GM19351 (cell line): ENCODE results near the gene PLAGL1.

Source experiments
- ATAC-seq: cut with Tn5 transposase; IDR thresholded peaks from one replicate; pipeline ENCODE4 v1.9.1; 2021; ENCODE audit warnings: mild to moderate bottlenecking, moderate library complexity; ENCODE audit not compliant: unreplicated experiment

PLAGL1 gene

DNA sequence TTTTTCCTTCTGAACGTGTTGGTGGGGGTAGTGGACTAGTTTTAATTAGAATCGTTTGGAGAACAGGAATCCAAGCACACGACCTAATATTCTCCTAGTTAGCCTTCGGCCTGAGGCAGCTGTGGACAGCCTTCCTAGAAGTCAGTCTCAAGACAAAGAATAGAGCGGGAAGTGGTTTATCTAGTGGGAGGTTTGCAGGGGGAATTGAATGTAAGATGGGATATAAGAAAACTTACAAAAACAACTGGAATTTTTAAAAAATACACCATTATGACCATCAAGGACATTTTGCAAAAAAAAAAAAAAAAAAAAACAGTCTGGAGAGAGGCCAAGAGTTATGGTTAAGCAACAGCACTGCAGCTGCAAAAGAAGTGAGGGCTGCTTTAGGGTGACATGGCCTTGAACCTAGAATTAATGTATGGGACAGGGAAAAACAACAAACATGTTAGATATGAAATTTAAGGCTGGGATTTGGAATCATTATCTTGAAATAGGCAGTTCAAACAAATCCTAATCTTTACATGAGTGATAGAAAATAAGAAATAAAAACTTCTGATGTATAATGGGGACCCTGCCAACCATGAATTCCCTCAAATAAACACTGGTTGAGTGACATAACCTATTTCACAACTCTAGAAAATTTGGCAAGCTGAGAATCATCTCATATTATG is 40.2 kb downstream of the PLAGL1 start:
- no peak for ATAC-seq

- no peak for ATAC-seq
These were observed 41.7 kb downstream of the PLAGL1 start for GRCh38 chr6:143966312-143966711.

- ATAC-seq, result no peak
These were observed 42.4 kb downstream of the PLAGL1 start for GRCh38 chr6:143965503-143966171.

- ATAC-seq, result no peak
These were observed 43.4 kb downstream of the PLAGL1 start for GRCh38 chr6:143964674-143965081.

GRCh38 chr6:143963158-143963919 is 44.7 kb downstream of the PLAGL1 start:
- ATAC-seq, result no peak

DNA sequence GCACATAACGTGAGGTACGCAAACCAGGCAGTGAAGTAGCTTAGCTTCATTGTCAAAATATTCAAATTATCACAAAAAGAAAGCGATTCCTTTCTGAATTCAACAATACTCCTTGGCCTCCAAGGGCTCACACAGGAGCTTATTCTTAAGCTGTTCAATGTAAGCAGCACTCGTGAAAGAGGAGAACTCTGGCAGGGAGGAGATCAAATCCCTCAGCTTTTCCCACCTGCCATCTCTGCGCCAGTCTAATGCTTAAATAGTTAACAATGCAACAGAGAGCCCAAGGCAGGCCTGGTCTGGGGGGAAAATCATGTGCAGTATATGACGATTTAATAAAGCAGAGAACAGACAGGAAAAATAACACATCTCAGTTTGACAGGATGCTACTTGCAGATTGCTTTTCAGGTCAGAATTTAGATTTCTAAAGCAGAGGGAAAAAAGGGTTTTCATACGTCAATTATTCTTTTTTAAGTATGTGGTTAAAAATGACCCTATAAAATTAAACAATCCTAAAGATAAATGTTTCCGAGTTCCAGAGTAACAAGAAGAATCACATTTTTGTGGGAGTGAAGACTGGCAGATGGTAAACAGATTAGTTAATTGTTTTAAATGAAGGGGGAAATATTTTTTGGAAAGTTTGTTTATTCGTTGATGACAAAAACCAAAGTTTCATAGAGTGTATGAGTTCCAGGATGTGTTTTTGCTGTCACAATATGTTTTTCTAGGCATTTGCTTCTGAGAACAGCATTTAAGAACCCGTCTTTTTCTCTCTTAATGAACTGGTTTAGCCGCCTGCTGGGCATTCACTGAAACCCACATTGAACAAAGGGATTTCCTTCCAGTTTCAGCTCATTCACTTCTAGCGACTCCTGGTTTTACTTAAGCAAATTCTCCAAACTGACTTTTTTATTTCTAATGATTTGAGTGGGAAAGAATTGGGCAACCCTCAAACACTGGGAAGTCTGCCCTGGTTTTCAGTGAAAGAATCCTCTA is 45.9 kb downstream of the PLAGL1 start:
- ATAC-seq, result no peak

DNA sequence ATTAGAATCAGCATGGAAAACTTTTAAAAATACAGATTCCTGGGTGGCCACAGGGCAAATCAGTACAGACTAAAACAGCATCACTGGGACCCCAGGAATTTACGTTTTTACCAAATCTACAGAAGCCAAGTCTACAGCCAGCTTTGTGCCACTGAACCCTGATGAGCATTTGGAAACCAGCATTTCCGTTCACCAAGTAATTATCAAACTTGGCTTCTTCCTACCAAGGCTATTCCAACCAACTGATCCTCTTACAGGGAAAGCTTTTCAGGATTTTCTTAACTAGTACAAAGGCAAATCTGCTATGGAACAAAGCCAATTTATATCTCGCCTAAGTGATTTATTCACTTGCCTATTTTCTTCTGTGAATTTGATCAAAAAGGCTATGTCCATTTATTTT is 47.0 kb downstream of the PLAGL1 start:
- no peak for ATAC-seq

- no peak for ATAC-seq
These were observed 48.1 kb downstream of the PLAGL1 start for GRCh38 chr6:143959927-143960326.

GRCh38 chr6:143958839-143959399 is 49.1 kb downstream of the PLAGL1 start:
- no peak for ATAC-seq

DNA sequence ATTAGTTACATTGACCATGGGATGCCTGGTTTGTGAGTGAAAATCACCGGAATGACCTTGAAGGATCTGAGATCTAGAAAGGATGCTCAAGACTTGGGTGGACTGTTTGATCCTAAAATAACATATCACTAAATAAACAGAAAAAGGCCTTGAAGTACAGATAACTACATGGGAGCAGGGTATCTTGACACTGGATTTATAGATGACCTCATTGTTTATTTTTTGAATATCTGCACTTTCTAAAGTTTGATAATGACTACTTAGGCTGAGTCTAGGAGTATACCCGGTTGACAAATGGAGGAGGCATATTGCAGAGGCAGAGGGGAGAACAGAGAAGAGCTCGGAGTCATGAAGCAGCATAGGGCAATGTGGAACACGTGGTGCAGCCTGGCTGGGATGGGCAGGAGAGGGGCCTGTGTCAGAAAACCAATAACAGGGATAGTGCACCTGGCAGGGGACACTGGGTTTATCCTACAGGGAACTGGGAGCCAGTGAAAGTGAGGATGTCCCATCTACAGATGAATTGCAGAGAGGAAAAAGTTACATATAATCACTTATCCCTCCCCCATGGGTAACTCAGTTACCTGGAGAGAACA is 50.3 kb downstream of the PLAGL1 start:
- ATAC-seq, result no peak

GRCh38 chr6:143955971-143956370 is 52.1 kb downstream of the PLAGL1 start:
- no peak for ATAC-seq

DNA sequence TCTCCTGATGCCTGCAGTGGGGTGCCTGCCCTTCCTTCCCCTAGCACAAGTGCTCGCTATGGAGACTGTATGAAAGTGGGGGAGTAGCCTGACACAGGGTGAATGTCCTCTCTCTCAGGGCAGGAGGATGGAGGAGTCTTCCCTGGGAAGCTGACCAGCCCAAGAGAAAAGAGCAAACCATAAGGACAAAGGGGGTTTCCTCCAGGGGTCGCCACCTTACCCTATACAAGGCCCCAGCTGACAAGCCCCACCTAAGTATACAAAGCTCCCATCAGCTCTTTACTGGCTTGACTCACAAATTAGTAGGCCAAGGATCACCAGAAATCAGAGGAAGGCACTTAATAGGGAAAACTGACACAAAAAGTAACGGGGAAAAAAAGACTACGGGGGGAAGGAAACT is 54.1 kb downstream of the PLAGL1 start:
- ATAC-seq, result no peak

GRCh38 chr6:143952947-143953701 is 54.9 kb downstream of the PLAGL1 start:
- no peak for ATAC-seq

GRCh38 chr6:143952060-143952778 is 55.8 kb downstream of the PLAGL1 start:
- ATAC-seq, result no peak

DNA sequence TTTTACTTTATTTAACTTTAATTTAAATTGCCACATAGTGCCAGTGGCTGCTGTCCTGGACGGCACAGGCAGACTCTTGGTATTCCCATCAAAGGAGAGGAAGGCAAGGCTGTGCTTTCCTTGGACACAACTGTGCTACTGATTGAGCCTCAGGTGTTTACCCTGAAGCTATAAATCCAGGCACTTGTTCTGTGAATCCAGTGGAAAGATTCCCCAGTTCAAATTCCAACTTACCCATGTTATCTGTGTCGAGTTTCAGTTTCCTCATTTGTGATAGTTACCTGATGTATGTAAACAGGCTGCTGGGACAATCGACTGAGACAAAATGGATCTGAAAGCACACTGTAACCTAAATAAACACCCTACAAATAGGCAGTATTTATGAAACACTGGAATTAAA is 57.2 kb downstream of the PLAGL1 start:
- ATAC-seq, result no peak

- no peak for ATAC-seq
These were observed 58.1 kb downstream of the PLAGL1 start for GRCh38 chr6:143949962-143950361.

- ATAC-seq, result no peak
These were observed 58.5 kb downstream of the PLAGL1 start for GRCh38 chr6:143949535-143949934.

DNA sequence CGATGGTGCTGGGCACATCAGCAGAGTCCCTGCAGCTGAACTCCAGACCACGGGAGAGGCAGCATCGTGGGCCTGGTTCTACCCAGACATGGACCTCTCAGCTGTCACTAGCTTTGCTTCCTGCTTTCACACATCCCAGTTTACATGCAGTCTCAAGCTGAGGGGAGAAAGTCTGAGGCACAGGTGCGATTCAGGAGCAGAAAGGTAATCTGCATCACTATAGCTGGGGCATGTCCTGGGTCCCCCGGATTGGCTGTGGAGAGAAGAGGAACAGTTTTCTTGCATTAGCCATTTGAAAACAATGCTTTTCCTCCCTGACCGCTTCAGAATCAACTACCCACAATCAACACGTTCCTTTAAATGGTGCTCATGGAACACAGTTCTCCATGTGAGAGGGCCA is 59.9 kb downstream of the PLAGL1 start:
- no peak for ATAC-seq
